ENCODE results near the gene ZNF385B.
"Not testable (repeated sequence)": the region's sequence is repeated elsewhere in the genome, so short reads cannot be mapped to it uniquely, and the experiment has no call there.

ZNF385B gene

DNA sequence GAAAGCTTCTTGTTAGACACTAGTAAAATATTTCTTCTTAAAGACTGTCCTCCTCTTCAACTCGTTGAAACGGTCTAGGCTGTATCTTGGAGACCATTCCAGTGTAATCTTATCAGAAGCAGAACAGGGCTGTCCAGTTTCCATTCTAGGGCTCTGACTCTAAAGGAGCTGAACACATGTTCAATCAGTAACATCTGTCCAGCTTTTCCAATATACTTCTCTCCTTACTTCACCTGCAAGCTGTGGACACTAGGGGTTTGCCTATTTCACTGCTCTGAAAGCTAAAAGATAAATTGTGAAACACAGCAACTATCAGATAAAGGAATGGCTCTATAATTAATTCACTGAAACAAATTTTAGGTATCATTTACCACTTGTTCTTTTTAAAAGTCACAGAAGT lies 73.8 kb downstream of the ZNF385B start:
- H3K18ac ChIP-seq (ENCODE audit: low read length), result no peak overlapping the region
- no peak overlapping the region for H4K8ac ChIP-seq (ENCODE audit: low read depth, low read length)
- no peak for DNase-seq
- no peak overlapping the region for H3K9ac ChIP-seq (ENCODE audit: low read length)
- no peak overlapping the region for H2BK5ac ChIP-seq (ENCODE audit: low read length)
- no peaks in the 10 kb centered on the region for H3K79me2 ChIP-seq (ENCODE audit: control insufficient read depth, insufficient read depth, low read length)
- H3K79me1 ChIP-seq (ENCODE audit: low read length), result no peaks in the 10 kb centered on the region
- H3K4me2 ChIP-seq (ENCODE audit: low read length), result no peak overlapping the region
- no peak overlapping the region for H2BK120ac ChIP-seq (ENCODE audit: low read depth, low read length)
- no peaks in the 10 kb centered on the region for H3K27me3 ChIP-seq (ENCODE audit: insufficient read depth, low read length, poor library complexity)
- no peak overlapping the region for H2AK5ac ChIP-seq (ENCODE audit: low read length)
- no peaks in the 10 kb centered on the region for H3K4me1 ChIP-seq (ENCODE audit: control insufficient read depth, low read depth, low read length)
- no peak overlapping the region for H3K27ac ChIP-seq (ENCODE audit: low read depth, low read length)
- H3K23ac ChIP-seq (ENCODE audit: low read length), result no peak overlapping the region
- no peaks in the 10 kb centered on the region for H3K36me3 ChIP-seq (ENCODE audit: control insufficient read depth, insufficient read depth, low read length)
- no peak overlapping the region for H2BK15ac ChIP-seq (replicated peaks; ENCODE audit: low read depth)
- H3K4ac ChIP-seq (ENCODE audit: low read depth, low read length), result no peak overlapping the region
- no CpG with 5 or more reads among the region's 2 CpGs for WGBS (ENCODE audit: extremely low coverage, insufficient coverage, low lambda C conversion rate)
- no peak overlapping the region for H3K4me3 ChIP-seq (ENCODE audit: low read length)
- H4K5ac ChIP-seq (ENCODE audit: low read length), result no peak overlapping the region
- H3K56ac ChIP-seq (ENCODE audit: low read length), result no peak overlapping the region

DNA sequence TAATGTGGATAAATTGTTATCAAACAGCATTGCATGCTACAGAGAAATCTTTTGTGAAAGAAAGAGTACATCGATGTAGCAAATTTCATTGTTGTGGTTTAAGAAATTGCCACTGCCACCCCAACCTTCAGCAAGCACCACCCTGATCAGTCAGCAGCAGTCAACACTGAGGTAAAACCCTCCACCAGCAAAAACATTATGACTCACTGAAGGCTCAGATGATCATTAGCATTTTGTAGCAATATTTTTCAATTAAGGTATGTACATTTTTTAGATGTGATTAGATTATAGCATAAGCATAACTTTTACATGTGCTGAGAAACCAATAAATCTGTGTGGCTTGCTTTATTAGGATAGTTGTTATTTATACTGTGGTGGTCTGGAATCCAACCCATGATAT lies 75.5 kb downstream of the ZNF385B start:
- DNase-seq, result no peak
- Histone ChIP-seq H4K8ac (ENCODE audit: low read depth, low read length) (no peak overlapping the region), H3K36me3 (ENCODE audit: control insufficient read depth, insufficient read depth, low read length) (no peaks in the 10 kb centered on the region)

DNA sequence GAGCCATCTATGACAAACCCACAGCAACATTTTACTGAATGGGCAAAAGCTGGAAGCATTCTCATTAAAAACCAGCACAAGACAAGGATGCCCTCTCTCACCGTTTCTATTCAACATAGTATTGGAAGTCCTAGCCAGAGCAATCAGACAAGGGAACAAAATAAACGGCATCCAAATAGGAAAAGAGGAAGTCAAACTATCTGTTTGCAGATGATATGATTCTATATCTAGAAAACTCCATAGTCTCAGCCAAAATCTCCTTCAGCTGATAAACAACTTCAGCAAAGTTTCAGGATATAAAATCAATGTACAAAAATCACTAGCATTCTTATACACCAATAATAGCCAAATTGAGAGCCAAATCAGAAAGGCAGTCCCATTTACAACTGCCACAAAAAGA lies 79.1 kb downstream of the ZNF385B start:
- H3K27ac ChIP-seq (ENCODE audit: low read depth, low read length); H3K36me3 ChIP-seq (ENCODE audit: control insufficient read depth, insufficient read depth, low read length); H2BK15ac ChIP-seq (replicated peaks; ENCODE audit: low read depth); H3K4ac ChIP-seq (ENCODE audit: low read depth, low read length); H2BK5ac ChIP-seq (ENCODE audit: low read length); H3K4me2 ChIP-seq (ENCODE audit: low read length); H3K4me1 ChIP-seq (ENCODE audit: control insufficient read depth, low read depth, low read length); H3K56ac ChIP-seq (ENCODE audit: low read length); DNase-seq; H3K18ac ChIP-seq (ENCODE audit: low read length); H3K79me2 ChIP-seq (ENCODE audit: control insufficient read depth, insufficient read depth, low read length); H3K23ac ChIP-seq (ENCODE audit: low read length); H3K9ac ChIP-seq (ENCODE audit: low read length); H4K8ac ChIP-seq (ENCODE audit: low read depth, low read length); H2BK120ac ChIP-seq (ENCODE audit: low read depth, low read length); H2AK5ac ChIP-seq (ENCODE audit: low read length); H4K5ac ChIP-seq (ENCODE audit: low read length); H3K79me1 ChIP-seq (ENCODE audit: low read length); H3K4me3 ChIP-seq (ENCODE audit: low read length); H3K27me3 ChIP-seq (ENCODE audit: insufficient read depth, low read length, poor library complexity): not testable (repeated sequence)
- no CpG with 5 or more reads among the region's 2 CpGs for WGBS (ENCODE audit: extremely low coverage, insufficient coverage, low lambda C conversion rate)

More for the DNA sequence above, 75.5 kb downstream of the ZNF385B start:
- H3K79me2 ChIP-seq (ENCODE audit: control insufficient read depth, insufficient read depth, low read length), result no peaks in the 10 kb centered on the region
- H4K5ac ChIP-seq (ENCODE audit: low read length), result no peak overlapping the region
- no peak overlapping the region for H3K27ac ChIP-seq (ENCODE audit: low read depth, low read length)
- no peak overlapping the region for H3K4me3 ChIP-seq (ENCODE audit: low read length)
- H3K79me1 ChIP-seq (ENCODE audit: low read length), result no peaks in the 10 kb centered on the region
- no peak overlapping the region for H2BK120ac ChIP-seq (ENCODE audit: low read depth, low read length)
- H3K27me3 ChIP-seq (ENCODE audit: insufficient read depth, low read length, poor library complexity), result no peaks in the 10 kb centered on the region
- no peak overlapping the region for H2BK5ac ChIP-seq (ENCODE audit: low read length)
- no peak overlapping the region for H3K56ac ChIP-seq (ENCODE audit: low read length)
- no peak overlapping the region for H2AK5ac ChIP-seq (ENCODE audit: low read length)
- no peak overlapping the region for H3K23ac ChIP-seq (ENCODE audit: low read length)
- WGBS (ENCODE audit: extremely low coverage, insufficient coverage, low lambda C conversion rate), result no CpG with 5 or more reads among the region's 1 CpG
- H3K18ac ChIP-seq (ENCODE audit: low read length), result no peak overlapping the region
- no peaks in the 10 kb centered on the region for H3K4me1 ChIP-seq (ENCODE audit: control insufficient read depth, low read depth, low read length)
- H2BK15ac ChIP-seq (replicated peaks; ENCODE audit: low read depth), result no peak overlapping the region
- H3K9ac ChIP-seq (ENCODE audit: low read length), result no peak overlapping the region
- H3K4me2 ChIP-seq (ENCODE audit: low read length), result no peak overlapping the region
- H3K4ac ChIP-seq (ENCODE audit: low read depth, low read length), result no peak overlapping the region

DNA sequence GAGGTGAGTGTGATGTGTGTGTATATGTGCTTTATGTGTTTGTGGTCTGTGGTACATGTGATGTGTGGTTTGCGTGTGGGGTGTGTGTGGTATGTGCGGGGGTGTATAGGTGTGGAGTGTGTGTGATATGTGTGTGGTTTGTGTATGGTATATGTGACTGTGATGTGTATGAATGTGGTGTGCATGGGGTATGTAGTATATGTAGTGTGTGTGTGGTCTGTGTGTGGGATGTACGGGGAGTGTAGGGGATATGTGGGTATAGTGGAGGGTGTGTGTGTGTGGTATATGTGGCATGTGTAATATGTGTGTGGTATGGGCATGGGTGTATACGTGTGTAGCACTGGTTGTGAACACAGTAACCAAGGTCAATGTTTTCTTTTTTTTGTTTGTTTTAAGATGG lies 87.4 kb downstream of the ZNF385B start:
- Histone ChIP-seq H3K79me2 (ENCODE audit: control insufficient read depth, insufficient read depth, low read length) (no peaks in the 10 kb centered on the region), H3K23ac (ENCODE audit: low read length) (no peak overlapping the region), H2BK5ac (ENCODE audit: low read length) (no peak overlapping the region), H2BK15ac (replicated peaks; ENCODE audit: low read depth) (no peak overlapping the region), H4K8ac (ENCODE audit: low read depth, low read length) (no peak overlapping the region), H2BK120ac (ENCODE audit: low read depth, low read length) (no peak overlapping the region), H3K79me1 (ENCODE audit: low read length) (no peaks in the 10 kb centered on the region), H3K18ac (ENCODE audit: low read length) (no peak overlapping the region), H3K4me3 (ENCODE audit: low read length) (no peak overlapping the region), H2AK5ac (ENCODE audit: low read length) (no peak overlapping the region), H3K36me3 (ENCODE audit: control insufficient read depth, insufficient read depth, low read length) (no peaks in the 10 kb centered on the region), H3K4ac (ENCODE audit: low read depth, low read length) (no peak overlapping the region), H4K5ac (ENCODE audit: low read length) (no peak overlapping the region), H3K9ac (ENCODE audit: low read length) (no peak overlapping the region), H3K27ac (ENCODE audit: low read depth, low read length) (no peak overlapping the region), H3K27me3 (ENCODE audit: insufficient read depth, low read length, poor library complexity) (no peaks in the 10 kb centered on the region), H3K56ac (ENCODE audit: low read length) (no peak overlapping the region), H3K4me1 (ENCODE audit: control insufficient read depth, low read depth, low read length) (no peaks in the 10 kb centered on the region), H3K4me2 (ENCODE audit: low read length) (no peak overlapping the region)
- DNase-seq, result no peak
- WGBS (ENCODE audit: extremely low coverage, insufficient coverage, low lambda C conversion rate), result 100% methylated on average over 3 of the region's 4 CpGs

DNA sequence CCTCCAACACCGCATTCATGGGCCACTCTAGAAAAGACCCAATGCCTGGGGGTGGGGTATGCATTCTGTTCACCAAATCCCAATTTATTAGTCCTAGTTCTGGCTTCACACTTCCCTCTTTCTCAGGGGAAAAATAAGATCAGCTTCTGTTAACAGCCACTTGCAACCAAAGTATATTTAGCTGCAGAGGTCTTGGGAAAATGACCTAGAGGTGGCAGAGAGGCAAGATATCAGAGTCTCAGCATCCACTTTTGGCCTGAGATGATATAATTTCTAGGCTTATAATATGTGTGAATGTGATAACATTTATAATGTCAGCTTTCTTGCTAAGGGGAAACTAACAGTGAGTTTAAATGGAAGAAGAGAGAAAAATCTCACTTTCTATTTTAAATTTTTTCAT lies 89.1 kb downstream of the ZNF385B start:
- H3K23ac ChIP-seq (ENCODE audit: low read length), result no peak overlapping the region
- H3K79me1 ChIP-seq (ENCODE audit: low read length), result no peaks in the 10 kb centered on the region
- no peak for DNase-seq
- no peak overlapping the region for H3K4me2 ChIP-seq (ENCODE audit: low read length)
- no peak overlapping the region for H4K5ac ChIP-seq (ENCODE audit: low read length)
- no peaks in the 10 kb centered on the region for H3K36me3 ChIP-seq (ENCODE audit: control insufficient read depth, insufficient read depth, low read length)
- no peak overlapping the region for H2BK120ac ChIP-seq (ENCODE audit: low read depth, low read length)
- no CpG with 5 or more reads among the region's 1 CpG for WGBS (ENCODE audit: extremely low coverage, insufficient coverage, low lambda C conversion rate)
- no peak overlapping the region for H3K4ac ChIP-seq (ENCODE audit: low read depth, low read length)
- no peak overlapping the region for H3K9ac ChIP-seq (ENCODE audit: low read length)
- H3K18ac ChIP-seq (ENCODE audit: low read length), result no peak overlapping the region
- H2AK5ac ChIP-seq (ENCODE audit: low read length), result no peak overlapping the region
- no peaks in the 10 kb centered on the region for H3K27me3 ChIP-seq (ENCODE audit: insufficient read depth, low read length, poor library complexity)
- no peak overlapping the region for H2BK5ac ChIP-seq (ENCODE audit: low read length)
- H3K4me1 ChIP-seq (ENCODE audit: control insufficient read depth, low read depth, low read length), result no peaks in the 10 kb centered on the region
- H4K8ac ChIP-seq (ENCODE audit: low read depth, low read length), result no peak overlapping the region
- H3K27ac ChIP-seq (ENCODE audit: low read depth, low read length), result no peak overlapping the region
- H3K4me3 ChIP-seq (ENCODE audit: low read length), result no peak overlapping the region
- H3K56ac ChIP-seq (ENCODE audit: low read length), result no peak overlapping the region
- H3K79me2 ChIP-seq (ENCODE audit: control insufficient read depth, insufficient read depth, low read length), result no peaks in the 10 kb centered on the region
- H2BK15ac ChIP-seq (replicated peaks; ENCODE audit: low read depth), result no peak overlapping the region

DNA sequence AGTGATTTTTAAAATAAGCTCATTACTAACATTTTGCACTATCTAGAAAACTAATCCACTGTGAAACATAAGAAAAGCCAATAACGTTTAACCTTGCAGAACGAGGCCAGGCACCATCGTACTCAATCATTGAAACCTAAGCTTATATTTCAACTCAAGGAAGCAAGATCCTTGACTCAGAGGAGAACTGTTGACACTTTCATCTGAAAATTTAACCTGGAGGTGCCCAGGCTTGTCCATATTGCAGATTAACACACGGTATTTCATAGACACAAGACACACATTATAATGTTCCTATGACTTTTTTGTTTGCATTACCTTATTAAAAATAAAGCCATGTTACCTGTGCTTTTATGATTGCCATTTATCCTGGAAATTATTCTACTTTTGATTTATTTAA lies 89.6 kb downstream of the ZNF385B start:
- Histone ChIP-seq H4K8ac (ENCODE audit: low read depth, low read length) (no peak overlapping the region), H3K4me1 (ENCODE audit: control insufficient read depth, low read depth, low read length) (no peaks in the 10 kb centered on the region), H3K79me2 (ENCODE audit: control insufficient read depth, insufficient read depth, low read length) (no peaks in the 10 kb centered on the region), H3K56ac (ENCODE audit: low read length) (no peak overlapping the region), H2BK5ac (ENCODE audit: low read length) (no peak overlapping the region), H3K18ac (ENCODE audit: low read length) (no peak overlapping the region), H3K23ac (ENCODE audit: low read length) (no peak overlapping the region), H3K27ac (ENCODE audit: low read depth, low read length) (no peak overlapping the region), H4K5ac (ENCODE audit: low read length) (no peak overlapping the region), H3K36me3 (ENCODE audit: control insufficient read depth, insufficient read depth, low read length) (no peaks in the 10 kb centered on the region), H2AK5ac (ENCODE audit: low read length) (no peak overlapping the region), H2BK120ac (ENCODE audit: low read depth, low read length) (no peak overlapping the region), H3K4me3 (ENCODE audit: low read length) (no peak overlapping the region), H3K79me1 (ENCODE audit: low read length) (no peaks in the 10 kb centered on the region), H3K9ac (ENCODE audit: low read length) (no peak overlapping the region), H3K4ac (ENCODE audit: low read depth, low read length) (no peak overlapping the region), H3K4me2 (ENCODE audit: low read length) (no peak overlapping the region), H2BK15ac (replicated peaks; ENCODE audit: low read depth) (no peak overlapping the region), H3K27me3 (ENCODE audit: insufficient read depth, low read length, poor library complexity) (no peaks in the 10 kb centered on the region)
- no peak for DNase-seq
- WGBS (ENCODE audit: extremely low coverage, insufficient coverage, low lambda C conversion rate), result no CpG with 5 or more reads among the region's 4 CpGs

Measured in mesendoderm (in vitro differentiated cells).